Erythroblast (primary cell): ENCODE measurements around the gene CDC5L.

Source experiments
- GATA1 ChIP-seq: IDR thresholded peaks from 2 replicates; pipeline ENCODE4 v1.6.1; 2011; ENCODE audit warnings: low read depth, mild to moderate bottlenecking, control low read depth, low read length, moderate library complexity
- POLR2A ChIP-seq: IDR thresholded peaks from 2 replicates; pipeline ENCODE4 v1.6.1; 2011; ENCODE audit warnings: mild to moderate bottlenecking, low read length

- TF ChIP-seq POLR2A (no peak), GATA1 (no peak)
Observed at GRCh38 chr6:44355640-44356039, 31.9 kb upstream of the CDC5L start.
